Gastrocnemius medialis (tissue), 4 donors: Measurements from ENCODE around the gene GRID1. TPM values are rescaled to one million over a fixed set of nuclear protein-coding genes. Genes with fewer than 3 reads are reported as not detected.

ENCODE experiments used
- ATAC-seq, 2 donors: fragments of 150-250 bp; one replicate each; pipeline ENCODE4 v1.9.1; 2016
- DNase-seq, 2 donors: peaks; one replicate each; pipeline ENCODE4 v3.0.0-alpha.2; 2019
- H3K27ac ChIP-seq, 4 donors: fragments of 200-600 bp; sonication (generic); 1 replicate in 1 of 4; 2 replicates in 3 of 4; pipeline ENCODE4 v1.5.1; 2016 to 2018; ENCODE audit warnings: mild to moderate bottlenecking in 2 of 4, moderate library complexity in 1 of 4
- H3K27me3 ChIP-seq, 3 donors: fragments of 200-600 bp; sonication (generic) in 2 of 3; 1 replicate in 1 of 3; 2 replicates in 2 of 3; pipeline versions ENCODE4 v1.5.1 to v1.6.0; 2016 to 2019; ENCODE audit warnings: mild to moderate bottlenecking in 1 of 3, moderate library complexity in 1 of 3
- H3K36me3 ChIP-seq, 2 donors: fragments of 200-600 bp; sonication (generic) in 1 of 2; one replicate each; pipeline ENCODE4 v1.5.1; 2017 to 2018
- H3K4me1 ChIP-seq, 2 donors: fragments of 200-600 bp; sonication (generic) in 1 of 2; one replicate each; pipeline ENCODE4 v1.5.1; 2016 to 2017; ENCODE audit warnings: mild to moderate bottlenecking in 2 of 2
- H3K4me3 ChIP-seq, 4 donors: fragments of 200-600 bp; sonication (generic) in 3 of 4; 1 replicate in 1 of 4; 2 replicates in 3 of 4; pipeline ENCODE4 v1.5.1; 2016 to 2019; ENCODE audit warnings: mild to moderate bottlenecking in 2 of 4
- H3K9me3 ChIP-seq, 3 donors: fragments of 200-600 bp; sonication (generic) in 2 of 3; 1 replicate in 1 of 3; 2 replicates in 2 of 3; pipeline ENCODE4 v1.5.1; 2016 to 2019
- CTCF ChIP-seq, 5 experiments: fragments of 450-650 bp in 3 of 5; fragments of 200-600 bp in 2 of 5; sonication (generic) in 2 of 5; IDR thresholded peaks in 4 of 5; conservative IDR thresholded peaks in 1 of 5; 1 replicate in 4 of 5; 2 replicates in 1 of 5; pipeline ENCODE4 v1.5.1; 2016 to 2019; ENCODE audit warnings: antibody characterized with exemption in 5 of 5, mild to moderate bottlenecking in 3 of 5, moderate library complexity in 3 of 5
- POLR2A ChIP-seq, 2 donors: fragments of 450-650 bp; IDR thresholded peaks; one replicate each; pipeline ENCODE4 v1.6.1; 2017; ENCODE audit warnings: antibody characterized with exemption in 2 of 2, mild to moderate bottlenecking in 2 of 2, moderate library complexity in 2 of 2
- in situ Hi-C, 4 donors: fragments of 200-750 bp; cut with MboI; loops; one replicate each; pipeline versions ENCODE4 v1.15.0 to v1.8.0; 2017; ENCODE audit warnings: low sequenced_read_pairs in 4 of 4
- intact Hi-C: fragments of 100-400 bp; cut with DNase I; formaldehyde crosslinking; loops from one replicate; pipeline ENCODE4 v1.15.1; 2023; ENCODE audit warnings: low total_unique reads
- total RNA-seq, 4 donors: library from RNA; depleted of rRNA; stranded (reverse); fragments of >200 nt; gene quantifications; one replicate each; pipeline versions ENCODE4 v1.1.0 to v1.2.3, GENCODE V29; 2016

The GRID1 gene
- total RNA-seq, 4 donors from 2014 or later = 0.17 to 1.4 (median 0.79) TPM

GRCh38 chr10:86083206-86083605 is 283.4 kb downstream of the GRID1 start:
- TF ChIP-seq POLR2A (IDR thresholded peaks at IDR 0.05) (no peak), CTCF (IDR thresholded peaks at IDR 0.05 in 4 of 5, conservative IDR thresholded peaks at IDR 0.05 in 1 of 5) (no peak)
- Histone ChIP-seq H3K9me3 (no peaks in the 10 kb centered on the region), H3K27ac (no peak overlapping the region), H3K36me3 (no peaks in the 10 kb centered on the region), H3K4me1 (no peaks in the 10 kb centered on the region), H3K4me3 (no peak overlapping the region), H3K27me3 (peaks cover 0 to 2% (median 0%) of the 10 kb centered on the region in 3 donors)
- no peak for ATAC-seq
- in situ Hi-C loops (no loop called here), intact Hi-C loops (no loop called here)
- DNase-seq = no peak

- TF ChIP-seq CTCF (IDR thresholded peaks at IDR 0.05 in 4 of 5, conservative IDR thresholded peaks at IDR 0.05 in 1 of 5) = no peak
- TF ChIP-seq POLR2A (IDR thresholded peaks at IDR 0.05) = no peak
- intact Hi-C loops = no loop called here
- in situ Hi-C loops = no loop called here
- Histone ChIP-seq H3K27me3 (peaks cover 0 to 2% (median 0%) of the 10 kb centered on the region in 3 donors), H3K27ac (no peak overlapping the region), H3K4me3 (no peak overlapping the region), H3K4me1 (no peaks in the 10 kb centered on the region), H3K36me3 (no peaks in the 10 kb centered on the region), H3K9me3 (no peaks in the 10 kb centered on the region)
- DNase-seq = no peak
- no peak for ATAC-seq
Measured at GRCh38 chr10:86082556-86082955, 284.0 kb downstream of the GRID1 start.

- Histone ChIP-seq H3K9me3 (no peaks in the 10 kb centered on the region), H3K27me3 (peaks cover 0 to 2% (median 0%) of the 10 kb centered on the region in 3 donors), H3K27ac (no peak overlapping the region), H3K4me3 (no peak overlapping the region), H3K4me1 (no peaks in the 10 kb centered on the region), H3K36me3 (no peaks in the 10 kb centered on the region)
- DNase-seq = no peak
- ATAC-seq = no peak
- in situ Hi-C loops = no loop called here
- no peak for TF ChIP-seq POLR2A (IDR thresholded peaks at IDR 0.05)
- TF ChIP-seq CTCF (IDR thresholded peaks at IDR 0.05 in 4 of 5, conservative IDR thresholded peaks at IDR 0.05 in 1 of 5) = no peak
- intact Hi-C loops = no loop called here
Measured at GRCh38 chr10:86079088-86079487, 287.5 kb downstream of the GRID1 start.

- in situ Hi-C loops = no loop called here
- H3K4me3 ChIP-seq = no peak overlapping the region
Measured at GRCh38 chr10:86078639-86079035, 288.0 kb downstream of the GRID1 start.

More at GRCh38 chr10:86078639-86079035, 288.0 kb downstream of the GRID1 start:
- TF ChIP-seq CTCF (IDR thresholded peaks at IDR 0.05 in 4 of 5, conservative IDR thresholded peaks at IDR 0.05 in 1 of 5) (no peak), POLR2A (IDR thresholded peaks at IDR 0.05) (no peak)
- no peaks in the 10 kb centered on the region for H3K36me3 ChIP-seq
- DNase-seq = no peak
- peaks cover 0 to 2% (median 0%) of the 10 kb centered on the region in 3 donors for H3K27me3 ChIP-seq
- H3K27ac ChIP-seq = no peak overlapping the region
- no peaks in the 10 kb centered on the region for H3K9me3 ChIP-seq
- intact Hi-C loops = no loop called here
- H3K4me1 ChIP-seq = no peaks in the 10 kb centered on the region
- no peak for ATAC-seq
